ENCODE results near the gene DCAF8. TPM values are rescaled to one million over a fixed set of nuclear protein-coding genes. Genes with fewer than 3 reads are reported as not detected.
A peak's percentile ranks its signal among the peaks of the same experiment; 100 is the strongest.

Gene DCAF8
- total RNA-seq, 2 experiments from 2014 or later: 112 to 117 TPM

DNA sequence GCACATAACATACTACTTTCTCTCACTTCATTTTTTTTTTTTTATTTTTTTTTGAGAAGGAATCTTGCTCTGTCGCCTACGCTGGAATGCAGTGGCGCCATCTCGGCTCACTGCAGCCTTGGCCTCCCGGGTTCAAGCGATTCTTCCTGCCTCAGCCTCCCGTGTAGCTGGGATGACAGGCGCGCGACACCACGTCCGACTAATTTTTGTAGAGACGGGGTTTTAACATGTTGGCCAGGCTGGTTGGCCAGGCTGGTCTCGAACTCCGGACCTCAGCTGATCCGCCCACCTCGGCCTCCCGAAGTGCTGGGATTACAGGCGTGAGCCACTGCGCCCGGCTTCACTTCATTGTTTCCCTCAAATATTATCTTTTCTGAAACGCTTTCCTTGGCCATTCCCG is 23.2 kb upstream of the DCAF8 start:
- Mint-ChIP-seq H3K4me1 (peaks cover 18% of the 10 kb centered on the region), H3K27me3 (no peaks in the 10 kb centered on the region), H3K9me3 (no peaks in the 10 kb centered on the region), H3K4me3 (peak overlapping the region; percentile 91), H3K36me3 (ENCODE audit: low read depth) (peaks cover 35% of the 10 kb centered on the region), H3K27ac (no peak overlapping the region)
- CTCF ChIA-PET: interaction anchor here (0.6 to 1.1 kb wide), 5 partner anchors 23 to 805 kb away, joined by 3 to 4 read pairs (median 3); no protein-coding TSS in a partner anchor
- POLR2A ChIA-PET: no interaction called here
- DNase-seq: no peak

DNA sequence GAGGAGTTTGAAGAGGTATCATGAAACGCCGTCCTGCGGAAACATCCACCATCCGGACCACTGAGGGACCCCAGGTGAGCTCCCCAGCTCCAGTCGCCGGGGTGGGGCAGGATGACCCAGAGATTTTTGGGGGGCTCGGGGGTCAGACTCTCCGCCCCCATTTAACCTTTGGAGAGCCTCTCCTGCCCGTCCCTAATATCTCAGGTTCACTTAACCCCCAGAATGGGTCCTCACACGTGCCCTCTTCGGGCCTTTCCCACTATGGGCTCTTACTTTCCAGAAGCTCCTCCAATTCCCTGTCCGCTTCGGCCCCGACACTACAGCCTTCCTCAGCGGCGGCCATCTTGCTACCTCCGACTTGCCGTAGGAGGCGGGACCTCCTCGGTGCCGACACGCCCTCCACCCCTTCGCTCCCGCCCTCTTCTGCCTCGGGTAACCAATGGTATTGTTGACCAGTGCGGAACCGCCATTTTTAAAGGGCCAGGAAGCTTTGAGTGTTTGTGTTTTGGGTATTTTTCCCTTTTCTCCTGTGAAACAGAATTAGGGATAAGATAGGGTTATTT is 22.5 kb upstream of the DCAF8 start, which contains the start of gene PEX19:
Gene PEX19 (minus strand): TSS at position 352 of the 563 bp plus-strand sequence. CDS start 9 bp downstream, at position 343.
- H3K4me1 Mint-ChIP-seq: peaks cover 18% of the 10 kb centered on the region
- POLR2A ChIA-PET: interaction anchor here (0.9 kb wide), 1 partner anchor 23 kb away, joined by 3 read pairs; the partner anchor contains the start of gene DCAF8
- CTCF ChIA-PET: interaction anchor here (0.6 to 1.2 kb wide), 10 partner anchors 24 to 806 kb away, joined by 3 to 5 read pairs (median 3); no protein-coding TSS in a partner anchor

DNA sequence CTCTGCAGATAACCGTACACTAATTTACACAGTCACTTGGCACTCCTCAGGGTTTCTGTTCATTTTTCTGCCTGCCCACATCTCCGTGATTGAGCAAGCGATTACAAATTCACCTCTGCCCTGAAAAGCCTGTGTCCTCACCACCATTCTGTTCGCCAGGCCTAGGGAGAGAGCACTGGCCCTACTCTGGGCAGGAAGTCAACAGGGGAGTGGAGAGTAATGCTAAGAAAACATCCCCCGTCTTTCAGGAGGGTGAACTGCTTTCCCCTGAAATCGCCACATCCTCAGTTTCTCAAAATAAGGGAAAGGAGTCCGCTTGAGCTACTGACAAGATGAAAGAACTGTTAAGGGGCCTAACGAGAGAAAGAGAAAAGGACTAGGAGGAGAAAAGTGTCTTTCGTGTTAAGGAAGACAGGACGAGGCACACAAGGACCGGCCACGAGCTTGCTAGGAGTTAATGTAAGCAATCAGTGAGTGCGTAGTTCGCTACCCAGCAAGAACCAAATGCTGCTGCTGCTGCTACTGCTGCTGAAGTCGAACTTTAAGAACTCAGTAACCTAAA is 22.0 kb upstream of the DCAF8 start:
- H3K9me3 Mint-ChIP-seq: no peaks in the 10 kb centered on the region
- DNase-seq: peak; percentile 33
- H3K36me3 Mint-ChIP-seq (ENCODE audit: low read depth): peaks cover 30% of the 10 kb centered on the region
- no peaks in the 10 kb centered on the region for H3K27me3 Mint-ChIP-seq
- POLR2A ChIA-PET: interaction anchor here (0.9 kb wide), 1 partner anchor 22 kb away, joined by 3 read pairs; the partner anchor contains the start of gene DCAF8
- H3K4me3 Mint-ChIP-seq: peak overlapping the region; percentile 91
- peak overlapping the region; percentile 90 for H3K27ac Mint-ChIP-seq
- CTCF ChIA-PET: interaction anchor here (0.6 to 1.3 kb wide), 8 partner anchors 52 to 297 kb away, joined by 3 to 5 read pairs (median 3); no protein-coding TSS in a partner anchor
- peaks cover 18% of the 10 kb centered on the region for H3K4me1 Mint-ChIP-seq

More for the DNA sequence above, 22.5 kb upstream of the DCAF8 start, which contains the start of gene PEX19:
- peak within 1 kb of the TSS; percentile 91 for H3K4me3 Mint-ChIP-seq
- DNase-seq: peak; percentile 95
- no peaks in the 10 kb centered on the region for H3K27me3 Mint-ChIP-seq
- no peaks in the 10 kb centered on the region for H3K9me3 Mint-ChIP-seq
- peak within 1 kb of the TSS; percentile 90 for H3K27ac Mint-ChIP-seq
- H3K36me3 Mint-ChIP-seq (ENCODE audit: low read depth): peaks cover 34% of the 10 kb centered on the region

GRCh38 chr1:160282807-160283206 is 20.5 kb upstream of the DCAF8 start:
- Mint-ChIP-seq H3K4me3 (no peak overlapping the region), H3K27ac (no peak overlapping the region), H3K36me3 (ENCODE audit: low read depth) (peaks cover 35% of the 10 kb centered on the region), H3K9me3 (no peaks in the 10 kb centered on the region), H3K4me1 (peaks cover 18% of the 10 kb centered on the region), H3K27me3 (no peaks in the 10 kb centered on the region)
- DNase-seq: no peak
- ChIA-PET POLR2A (no interaction called here), CTCF (interaction anchor here (0.6 kb wide), 1 partner anchor 209 kb away, joined by 3 read pairs; no protein-coding TSS in a partner anchor)

DNA sequence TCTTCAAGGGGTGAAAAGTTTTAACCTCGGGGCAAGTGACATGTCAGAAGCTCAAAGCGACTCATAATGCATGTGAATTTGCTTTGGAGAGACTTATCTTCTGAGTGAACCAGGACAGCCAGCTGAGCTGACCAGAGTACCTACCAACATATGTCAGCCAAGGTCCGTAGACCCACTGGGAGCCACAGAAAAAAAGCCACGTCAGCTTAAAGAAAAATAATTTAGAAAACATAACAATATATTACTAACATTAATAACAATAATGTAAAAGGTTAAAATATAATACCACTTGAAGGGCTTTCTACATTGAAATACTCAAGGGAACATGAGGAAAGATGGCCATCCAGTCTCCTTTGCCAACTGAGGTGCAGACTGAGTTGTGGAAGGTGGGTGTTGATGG is 15.6 kb upstream of the DCAF8 start:
- Mint-ChIP-seq H3K27me3 (no peaks in the 10 kb centered on the region), H3K36me3 (ENCODE audit: low read depth) (peaks cover 37% of the 10 kb centered on the region), H3K4me3 (no peak overlapping the region), H3K27ac (no peak overlapping the region), H3K9me3 (no peaks in the 10 kb centered on the region), H3K4me1 (no peaks in the 10 kb centered on the region)
- ChIA-PET POLR2A (no interaction called here), CTCF (interaction anchor here (1.3 kb wide), 1 partner anchor 14 kb away, joined by 4 read pairs; no protein-coding TSS in a partner anchor)
- DNase-seq: no peak

- CTCF ChIA-PET: interaction anchor here (1.3 kb wide), 1 partner anchor 15 kb away, joined by 4 read pairs; no protein-coding TSS in a partner anchor
Measured at GRCh38 chr1:160277330-160277729, 15.0 kb upstream of the DCAF8 start.

GRCh38 chr1:160271025-160271424 is 8.7 kb upstream of the DCAF8 start:
- Mint-ChIP-seq H3K36me3 (ENCODE audit: low read depth) (no peaks in the 10 kb centered on the region), H3K4me3 (no peak overlapping the region), H3K27ac (no peak overlapping the region), H3K9me3 (no peaks in the 10 kb centered on the region), H3K27me3 (no peaks in the 10 kb centered on the region), H3K4me1 (no peaks in the 10 kb centered on the region)
- POLR2A ChIA-PET: no interaction called here
- DNase-seq: no peak
- CTCF ChIA-PET: interaction anchor here (0.6 kb wide), 1 partner anchor 53 kb away, joined by 4 read pairs; no protein-coding TSS in a partner anchor

More at GRCh38 chr1:160277330-160277729, 15.0 kb upstream of the DCAF8 start:
- Mint-ChIP-seq H3K4me3 (no peak overlapping the region), H3K9me3 (no peaks in the 10 kb centered on the region), H3K27ac (no peak overlapping the region), H3K4me1 (no peaks in the 10 kb centered on the region), H3K27me3 (no peaks in the 10 kb centered on the region), H3K36me3 (ENCODE audit: low read depth) (peaks cover 34% of the 10 kb centered on the region)
- POLR2A ChIA-PET: no interaction called here
- no peak for DNase-seq

DNA sequence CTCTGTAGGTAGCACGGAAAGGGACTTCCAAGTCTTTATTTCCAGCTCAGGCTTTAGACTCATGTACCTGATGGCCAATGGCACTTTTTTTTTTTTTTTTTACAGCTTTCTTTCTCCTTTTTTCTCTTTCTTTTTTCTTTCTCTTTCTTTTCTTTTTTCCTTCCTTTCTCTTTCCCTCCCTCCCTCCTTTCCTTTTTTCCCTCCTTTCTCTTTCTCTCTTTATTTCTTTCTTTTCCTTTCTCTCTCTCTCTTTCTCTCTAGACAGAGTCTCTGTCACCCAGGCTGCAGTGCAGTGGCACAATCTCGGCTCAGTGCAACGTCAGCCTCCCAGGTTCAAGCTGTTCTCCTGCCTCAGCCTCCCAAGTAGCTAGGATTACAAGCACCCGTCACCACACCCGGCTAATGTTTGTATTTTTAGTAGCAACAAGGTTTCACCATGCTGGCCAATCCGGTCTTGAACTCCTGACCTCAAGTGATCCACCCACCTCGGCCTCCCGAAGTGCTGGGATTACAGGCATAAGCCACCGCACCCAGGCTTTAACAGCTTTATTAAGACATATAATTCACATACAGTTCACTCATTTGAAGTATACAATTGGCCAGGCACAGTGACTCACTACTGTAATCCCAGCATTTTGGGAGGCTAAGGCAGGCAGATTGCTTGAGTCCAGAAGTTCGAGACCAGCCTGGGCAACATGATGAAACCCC is 5.1 kb upstream of the DCAF8 start:
- POLR2A ChIA-PET: interaction anchor here (0.7 kb wide), 1 partner anchor 49 kb away, joined by 3 read pairs; no protein-coding TSS in a partner anchor
- no peak for DNase-seq
- Mint-ChIP-seq H3K36me3 (ENCODE audit: low read depth) (no peaks in the 10 kb centered on the region), H3K9me3 (no peaks in the 10 kb centered on the region), H3K27me3 (no peaks in the 10 kb centered on the region), H3K27ac (peak overlapping the region; percentile 25), H3K4me1 (peaks cover 15% of the 10 kb centered on the region), H3K4me3 (no peak overlapping the region)
- CTCF ChIA-PET: interaction anchor here (2.2 kb wide), 1 partner anchor 74 kb away, joined by 5 read pairs; no protein-coding TSS in a partner anchor

GRCh38 chr1:160264795-160265307 is 2.5 kb upstream of the DCAF8 start:
- Mint-ChIP-seq H3K4me3 (no peak overlapping the region), H3K4me1 (peaks cover 29% of the 10 kb centered on the region), H3K27me3 (no peaks in the 10 kb centered on the region), H3K36me3 (ENCODE audit: low read depth) (peaks cover 11% of the 10 kb centered on the region), H3K27ac (no peak overlapping the region), H3K9me3 (no peaks in the 10 kb centered on the region)
- POLR2A ChIA-PET: no interaction called here
- no peak for DNase-seq
- CTCF ChIA-PET: interaction anchor here (1.0 to 3.3 kb wide), 6 partner anchors 10 to 90 kb away, joined by 3 to 16 read pairs (median 4); no protein-coding TSS in a partner anchor

GRCh38 chr1:160261556-160261892 is 825 bp downstream of the DCAF8 start:
- Mint-ChIP-seq H3K27ac (peak overlapping the region; percentile 98), H3K4me1 (peaks cover 50% of the 10 kb centered on the region), H3K27me3 (no peaks in the 10 kb centered on the region), H3K9me3 (no peaks in the 10 kb centered on the region), H3K36me3 (ENCODE audit: low read depth) (peaks cover 16% of the 10 kb centered on the region), H3K4me3 (peak overlapping the region; percentile 99)
- ChIA-PET CTCF (interaction anchor here (0.6 to 1.5 kb wide), 5 partner anchors 9 to 83 kb away, joined by 3 to 11 read pairs (median 4); no protein-coding TSS in a partner anchor), POLR2A (no interaction called here)
- DNase-seq: peak; percentile 79

GRCh38 chr1:160260406-160261382 is 1.7 kb downstream of the DCAF8 start:
- Mint-ChIP-seq H3K27me3 (no peaks in the 10 kb centered on the region), H3K4me1 (peaks cover 53% of the 10 kb centered on the region), H3K36me3 (ENCODE audit: low read depth) (peaks cover 16% of the 10 kb centered on the region), H3K27ac (peak overlapping the region; percentile 98), H3K9me3 (no peaks in the 10 kb centered on the region), H3K4me3 (peak overlapping the region; percentile 99)
- no peak for DNase-seq
- CTCF ChIA-PET: interaction anchor here (0.6 to 1.5 kb wide), 6 partner anchors 8 to 445 kb away, joined by 3 to 11 read pairs (median 4); no protein-coding TSS in a partner anchor
- POLR2A ChIA-PET: interaction anchor here (0.6 kb wide), 1 partner anchor 175 kb away, joined by 6 read pairs; no protein-coding TSS in a partner anchor
